PFSK-1 (cell line): ENCODE results near the gene CEACAM19.

Experiments
- FOXP2 ChIP-seq: optimal IDR thresholded peaks from 2 replicates; pipeline ENCODE3; 2011; ENCODE audit warnings: borderline replicate concordance, control low read depth, inconsistent platforms; ENCODE audit not compliant: insufficient read depth; ENCODE audit errors: extremely low read length, extremely low read depth
- POLR2AphosphoS5 ChIP-seq: IDR thresholded peaks from 2 replicates; pipeline ENCODE4 v1.6.1; 2012; ENCODE audit warnings: low read depth, mild to moderate bottlenecking, control low read depth, low read length, moderate library complexity
- REST ChIP-seq, 2 experiments: IDR thresholded peaks; 2 replicates each; pipeline versions ENCODE4 v1.6.1 to v1.8.0; 2011 to 2012; ENCODE audit warnings: low read depth in 2 of 2, low read length in 2 of 2, control low read depth in 1 of 2, inconsistent platforms in 1 of 2, mild to moderate bottlenecking in 1 of 2, moderate library complexity in 1 of 2; ENCODE audit not compliant: insufficient read depth in 1 of 2
- SIN3A ChIP-seq: IDR thresholded peaks from 2 replicates; pipeline ENCODE4 v1.6.1; 2012; ENCODE audit warnings: mild to moderate bottlenecking, low read length, moderate library complexity, borderline replicate concordance; ENCODE audit not compliant: insufficient read depth
- TAF1 ChIP-seq: IDR thresholded peaks from 2 replicates; pipeline ENCODE4 v1.6.1; 2012; ENCODE audit warnings: low read length, control low read depth, borderline replicate concordance; ENCODE audit not compliant: insufficient read depth

The CEACAM19 gene

GRCh38 chr19:44717603-44718002, 46.3 kb downstream of the CEACAM19 start:
- TF ChIP-seq POLR2AphosphoS5 = no peak
- TF ChIP-seq FOXP2 = no peak
- no peak for TF ChIP-seq REST (IDR thresholded peaks at IDR 0.05; ENCODE audit: insufficient read depth in 1 of 2, low read depth in 2 of 2, low read length in 2 of 2)
- no peak for TF ChIP-seq SIN3A
- no peak for TF ChIP-seq TAF1

GRCh38 chr19:44718441-44719261, 47.4 kb downstream of the CEACAM19 start:
- TF ChIP-seq REST (IDR thresholded peaks at IDR 0.05; ENCODE audit: insufficient read depth in 1 of 2, low read depth in 2 of 2, low read length in 2 of 2) = peak in 1 of 2 experiments; percentile 47; a peak in 1 of 4 replicates
- 0 out of 2 replicates have a peak, but pooled peaks have one; percentile 29 for TF ChIP-seq POLR2AphosphoS5
- TF ChIP-seq SIN3A = no peak
- peak; percentile 63 for TF ChIP-seq FOXP2

DNA sequence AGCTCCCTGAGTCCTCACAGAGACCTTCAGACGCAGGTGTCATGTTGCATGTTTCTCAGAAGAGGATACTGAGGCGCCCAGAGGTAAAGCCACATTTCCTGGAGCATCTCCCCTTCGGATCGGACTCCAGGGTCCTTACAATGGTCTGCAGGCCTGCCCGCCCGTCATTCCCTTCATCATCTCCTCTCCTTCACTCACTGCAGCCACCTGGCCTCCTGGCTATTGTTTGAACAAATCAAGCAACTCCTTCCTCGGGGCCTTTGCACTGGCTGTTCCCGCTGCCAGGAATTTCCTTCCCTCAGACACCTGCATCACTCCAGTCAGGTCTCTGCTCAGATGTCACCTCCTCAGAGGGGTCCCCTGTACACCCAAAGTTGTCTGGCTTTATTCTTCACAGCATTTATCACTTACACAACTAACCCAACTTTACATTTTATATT, 48.0 kb downstream of the CEACAM19 start:
- TF ChIP-seq SIN3A = no peak
- no peak for TF ChIP-seq REST (IDR thresholded peaks at IDR 0.05; ENCODE audit: insufficient read depth in 1 of 2, low read depth in 2 of 2, low read length in 2 of 2)
- TF ChIP-seq FOXP2 = no peak
- TF ChIP-seq POLR2AphosphoS5 = no peak
- no peak for TF ChIP-seq TAF1

DNA sequence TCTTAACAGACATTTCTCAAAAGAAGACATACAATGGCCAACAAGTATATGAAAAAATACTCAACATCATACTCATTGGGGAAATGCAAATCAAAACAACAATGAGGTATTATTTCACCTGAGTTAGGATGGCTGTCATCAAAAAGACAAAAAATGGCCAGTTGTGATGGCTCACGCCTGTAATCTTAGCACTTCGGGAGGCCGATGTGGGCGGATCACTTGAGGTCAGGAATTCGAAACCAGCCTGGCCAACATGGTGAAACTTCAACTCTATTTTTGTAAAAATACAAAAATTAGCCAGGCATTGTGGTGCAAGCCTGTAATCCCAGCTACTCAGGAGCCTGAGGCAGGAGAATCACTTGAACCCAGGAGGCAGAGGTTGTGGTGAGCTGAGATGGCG, 49.7 kb downstream of the CEACAM19 start:
- TF ChIP-seq SIN3A (no peak), REST (IDR thresholded peaks at IDR 0.05; ENCODE audit: insufficient read depth in 1 of 2, low read depth in 2 of 2, low read length in 2 of 2) (no peak)
